Epithelial cell of prostate (primary cell): Measurements from ENCODE around the gene LRP1B.
"Not testable (repeated sequence)": the region's sequence is repeated elsewhere in the genome, so short reads cannot be mapped to it uniquely, and the experiment has no call there.

ENCODE experiments used
- DNase-seq: peaks from one replicate; pipeline ENCODE4 v3.0.0-alpha.2; 2011; ENCODE audit warnings: low read depth, low spot score
- H3K27ac ChIP-seq: fragments of 450-650 bp; 2 replicates; pipeline ENCODE4 v1.5.1; 2017; ENCODE audit warnings: mild to moderate bottlenecking

The LRP1B gene

GRCh38 chr2:140711867-140712266, 1418.9 kb downstream of the LRP1B start:
- DNase-seq = no peak
- no peak overlapping the region for H3K27ac ChIP-seq

DNA sequence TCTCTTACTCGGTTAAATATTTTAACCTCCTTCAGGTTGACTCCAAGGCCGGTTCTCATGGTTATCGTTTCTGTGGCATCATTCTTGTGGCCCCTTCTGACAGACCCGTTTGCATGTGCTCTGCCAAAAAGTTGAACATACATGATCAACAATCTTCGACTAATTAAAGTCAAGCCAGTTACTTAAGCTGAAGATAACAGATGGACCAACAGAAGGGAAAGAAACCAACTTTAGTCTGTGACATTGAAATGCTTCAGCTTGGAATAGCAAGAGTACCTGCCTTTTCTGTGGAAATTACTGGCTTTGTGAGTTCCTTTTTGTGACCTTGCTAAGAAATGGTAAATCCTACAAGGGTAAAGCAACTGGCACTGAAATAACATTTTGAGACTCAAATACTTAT, 1429.1 kb downstream of the LRP1B start:
- DNase-seq = no peak
- H3K27ac ChIP-seq = no peak overlapping the region

GRCh38 chr2:140698636-140699035, 1432.2 kb downstream of the LRP1B start:
- no peak overlapping the region for H3K27ac ChIP-seq
- DNase-seq = no peak

GRCh38 chr2:140696449-140696848, 1434.4 kb downstream of the LRP1B start:
- H3K27ac ChIP-seq = no peak overlapping the region
- DNase-seq = no peak

DNA sequence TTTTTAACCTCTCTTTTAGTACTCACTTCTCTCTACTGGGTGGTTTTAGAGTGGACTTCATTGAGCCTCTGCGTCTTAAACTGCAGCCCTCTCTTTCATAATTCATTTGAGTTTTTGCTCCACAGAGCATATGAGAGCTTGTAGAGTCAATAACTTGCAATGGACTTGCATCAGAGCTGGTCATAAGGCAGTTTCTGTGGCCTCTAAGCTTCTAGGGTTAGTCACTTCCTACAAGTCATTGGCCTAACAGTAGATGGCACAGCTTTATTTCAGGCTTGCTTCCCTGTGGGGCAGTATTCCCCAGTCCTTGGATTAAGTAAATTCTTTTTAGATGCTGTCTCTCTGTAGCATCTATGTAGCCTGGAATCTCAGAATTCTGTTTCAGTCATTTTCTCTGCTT, 1435.7 kb downstream of the LRP1B start:
- DNase-seq = no peak
- peak overlapping the region; percentile 47 for H3K27ac ChIP-seq

DNA sequence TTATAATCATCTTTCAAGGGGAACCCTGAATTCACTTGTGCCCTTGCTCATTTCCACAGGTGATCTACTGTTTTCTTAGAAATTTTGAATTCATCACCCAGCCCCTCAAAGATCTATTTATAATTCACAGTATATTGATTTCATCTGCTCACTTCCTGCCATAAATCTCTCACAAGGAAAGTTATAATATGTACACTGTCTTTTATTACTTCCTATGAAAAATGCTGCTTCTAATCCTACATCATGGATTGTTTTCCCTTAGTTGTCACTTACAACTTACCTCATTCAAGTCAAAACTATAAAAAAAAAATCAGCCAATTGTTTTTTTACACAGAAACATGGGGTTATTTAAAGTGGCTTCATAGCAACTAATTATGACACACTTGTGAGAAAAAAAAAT, 1443.0 kb downstream of the LRP1B start:
- no peak for DNase-seq
- no peak overlapping the region for H3K27ac ChIP-seq

DNA sequence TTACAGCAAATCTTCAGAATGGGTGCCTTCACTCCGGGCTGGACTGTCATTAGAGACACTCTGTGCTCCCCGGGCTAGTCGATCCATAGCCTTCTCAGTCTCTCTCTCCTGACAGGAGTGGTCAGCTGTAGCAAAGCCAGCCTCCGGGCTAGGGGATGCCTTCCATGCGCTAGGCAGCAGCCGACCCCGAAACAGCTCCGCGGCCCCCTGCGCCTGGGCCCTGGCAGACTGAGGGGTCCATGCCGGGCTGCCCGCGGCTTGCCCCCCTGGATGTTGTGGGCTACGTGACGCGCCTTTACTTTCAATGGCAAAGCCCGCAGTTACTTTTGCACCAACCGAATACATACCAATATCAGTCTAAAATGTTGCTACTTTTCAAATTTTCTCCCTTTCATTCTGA, 1447.2 kb downstream of the LRP1B start:
- H3K27ac ChIP-seq = no peak overlapping the region
- DNase-seq = no peak

GRCh38 chr2:140680862-140681261, 1450.0 kb downstream of the LRP1B start:
- H3K27ac ChIP-seq = no peak overlapping the region

GRCh38 chr2:140679752-140680151, 1451.1 kb downstream of the LRP1B start:
- H3K27ac ChIP-seq = no peak overlapping the region
- no peak for DNase-seq

More at GRCh38 chr2:140680862-140681261, 1450.0 kb downstream of the LRP1B start:
- no peak for DNase-seq

DNA sequence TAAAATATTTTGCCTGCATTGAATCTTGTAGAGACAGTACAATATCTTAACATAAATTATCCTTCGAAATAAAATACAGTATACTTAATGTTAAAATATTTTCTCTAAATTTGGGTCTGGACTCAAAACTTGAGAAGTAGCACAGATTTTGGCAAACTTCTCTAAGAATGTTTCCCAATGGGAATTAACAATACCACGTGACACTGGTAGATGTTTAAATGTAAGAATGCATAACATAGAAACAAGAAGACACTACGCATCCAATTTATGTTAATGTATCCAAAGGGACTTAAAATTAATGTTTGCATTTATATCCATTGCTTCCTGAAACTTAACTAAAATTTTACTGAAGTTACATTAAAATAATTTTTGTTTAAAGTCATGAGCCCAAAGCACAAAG, 1460.9 kb downstream of the LRP1B start:
- no peak for DNase-seq
- H3K27ac ChIP-seq = no peak overlapping the region

DNA sequence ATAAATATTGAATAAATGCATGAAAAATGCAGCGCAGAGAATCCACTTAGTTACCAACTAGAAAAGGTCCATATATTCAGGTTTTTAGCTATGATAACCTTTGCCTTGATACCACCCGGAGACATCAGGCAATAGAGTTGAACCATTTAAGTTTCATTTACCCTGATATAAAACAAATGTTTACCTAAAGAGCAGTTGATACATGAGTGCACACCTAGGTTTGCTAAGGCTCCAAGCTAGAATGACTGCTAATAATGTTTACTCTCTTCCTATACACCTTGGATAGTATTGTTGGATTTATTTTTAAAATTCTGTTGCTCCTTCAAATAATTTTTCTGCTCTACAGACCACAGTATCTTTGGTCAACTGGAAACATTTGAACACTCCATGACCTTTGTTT, 1463.6 kb downstream of the LRP1B start:
- no peak overlapping the region for H3K27ac ChIP-seq
- no peak for DNase-seq

DNA sequence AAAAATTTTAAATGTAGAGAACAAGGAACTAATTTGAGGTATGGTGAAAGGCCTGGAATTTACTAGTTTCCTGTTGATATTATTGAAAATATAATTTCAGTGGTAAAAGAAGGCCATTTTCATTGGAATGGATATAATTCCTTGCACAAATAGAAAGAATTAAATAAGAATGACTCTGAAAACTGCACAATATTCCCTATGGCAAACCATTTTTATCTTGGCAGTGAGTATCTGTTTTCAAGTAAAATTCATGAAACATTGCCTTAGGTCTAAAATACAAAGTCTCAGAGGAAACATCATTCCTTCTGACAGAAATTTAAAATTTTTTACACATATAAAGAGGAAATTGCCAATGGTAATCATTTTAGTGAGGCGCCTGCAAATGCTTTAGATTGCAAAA, 1468.3 kb downstream of the LRP1B start:
- no peak overlapping the region for H3K27ac ChIP-seq
- no peak for DNase-seq

DNA sequence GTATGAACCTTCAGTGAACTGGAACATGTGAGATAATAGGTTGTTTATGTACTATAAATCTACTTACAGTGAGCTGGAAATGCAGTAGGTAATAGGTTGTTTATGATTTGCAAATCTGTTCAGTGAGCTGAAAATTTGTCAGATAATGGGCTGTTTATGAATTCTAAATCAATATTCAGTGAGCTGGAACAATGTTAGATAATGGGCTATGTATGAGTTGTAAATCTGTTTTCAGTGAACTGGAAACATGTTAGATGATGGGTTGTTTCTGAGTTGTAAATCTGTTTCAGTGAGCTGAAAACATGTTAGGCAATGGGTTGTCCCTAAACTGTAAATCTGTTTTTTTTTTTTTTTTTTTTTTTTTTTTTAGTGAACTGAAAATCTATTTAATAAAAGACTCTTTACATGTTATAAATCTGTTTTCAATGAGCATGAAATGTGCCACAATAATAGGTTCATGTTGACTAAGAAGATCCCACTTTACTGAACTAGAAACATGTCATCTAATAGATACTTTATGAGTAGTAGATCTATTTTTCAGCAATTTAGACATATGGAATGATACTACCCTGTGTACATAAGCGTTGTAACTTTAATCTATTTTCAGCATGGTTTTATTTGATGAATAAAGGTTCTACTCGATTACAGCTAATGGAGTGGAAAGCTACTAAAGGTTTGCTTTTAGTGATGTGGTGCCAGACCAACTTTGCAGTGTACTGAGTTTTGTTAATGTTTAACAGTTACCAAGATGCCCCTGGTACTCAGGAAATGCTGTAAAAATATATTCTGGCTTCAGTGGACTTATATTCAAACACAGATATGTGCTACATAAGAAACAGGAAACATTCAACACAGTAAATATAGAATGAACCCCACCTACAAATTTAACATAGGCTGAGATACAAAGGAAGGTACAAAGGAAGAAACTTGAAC, 1471.8 kb downstream of the LRP1B start:
- no peak for DNase-seq

GRCh38 chr2:140657657-140658056, 1473.2 kb downstream of the LRP1B start:
- no peak overlapping the region for H3K27ac ChIP-seq
- DNase-seq = no peak

More for the DNA sequence above, 1471.8 kb downstream of the LRP1B start:
- H3K27ac ChIP-seq = no peak overlapping the region

- no peak overlapping the region for H3K27ac ChIP-seq
- no peak for DNase-seq
These were observed 1476.3 kb downstream of the LRP1B start for GRCh38 chr2:140654565-140654964.

- no peak overlapping the region for H3K27ac ChIP-seq
- no peak for DNase-seq
These were observed 1480.0 kb downstream of the LRP1B start for GRCh38 chr2:140650825-140651224.

- DNase-seq, H3K27ac ChIP-seq: not testable (repeated sequence)
These were observed 1480.7 kb downstream of the LRP1B start for GRCh38 chr2:140650134-140650533.

GRCh38 chr2:140648393-140648792, 1482.4 kb downstream of the LRP1B start:
- no peak for DNase-seq
- no peak overlapping the region for H3K27ac ChIP-seq

DNA sequence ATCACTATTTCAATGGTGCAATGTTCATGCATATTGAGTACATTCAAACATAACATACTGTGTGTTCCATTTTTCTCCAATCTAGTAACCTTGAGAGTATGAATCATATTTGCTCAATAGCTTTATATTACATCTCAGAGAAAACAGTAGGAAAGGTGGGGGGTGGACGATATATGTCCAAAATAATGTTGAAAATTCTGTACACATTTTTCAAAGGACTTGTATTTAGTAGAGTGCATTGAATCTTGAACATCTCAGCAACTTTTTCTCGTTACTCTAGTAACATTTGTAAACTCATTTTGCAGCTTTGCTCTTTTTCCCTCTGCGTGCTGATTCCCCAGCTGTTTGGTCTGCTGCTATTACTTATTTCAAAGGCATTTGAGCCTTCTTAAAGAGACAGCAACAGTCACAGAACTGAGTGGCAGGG, 1487.0 kb downstream of the LRP1B start:
- no peak overlapping the region for H3K27ac ChIP-seq

DNA sequence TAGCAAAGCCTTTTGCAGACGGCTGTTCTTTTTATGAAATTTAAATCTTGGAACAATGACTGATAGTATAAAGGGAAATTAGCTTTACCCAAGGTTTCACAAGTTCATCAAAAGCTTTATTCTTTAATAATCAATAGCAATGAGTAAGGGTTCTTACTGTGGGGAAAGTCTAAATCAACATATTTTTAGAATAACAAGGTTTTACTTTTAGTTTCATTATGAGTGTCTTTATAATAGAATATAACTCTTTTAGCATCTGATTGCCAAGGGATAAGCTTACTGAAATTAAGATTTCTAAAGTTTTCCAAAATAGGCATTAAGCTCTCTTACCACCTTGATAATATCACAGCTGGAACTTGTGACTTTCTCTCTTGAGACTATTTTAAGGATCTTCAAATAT, 1489.7 kb downstream of the LRP1B start:
- H3K27ac ChIP-seq = no peak overlapping the region
- DNase-seq = no peak

More for the DNA sequence above, 1487.0 kb downstream of the LRP1B start:
- DNase-seq = no peak

DNA sequence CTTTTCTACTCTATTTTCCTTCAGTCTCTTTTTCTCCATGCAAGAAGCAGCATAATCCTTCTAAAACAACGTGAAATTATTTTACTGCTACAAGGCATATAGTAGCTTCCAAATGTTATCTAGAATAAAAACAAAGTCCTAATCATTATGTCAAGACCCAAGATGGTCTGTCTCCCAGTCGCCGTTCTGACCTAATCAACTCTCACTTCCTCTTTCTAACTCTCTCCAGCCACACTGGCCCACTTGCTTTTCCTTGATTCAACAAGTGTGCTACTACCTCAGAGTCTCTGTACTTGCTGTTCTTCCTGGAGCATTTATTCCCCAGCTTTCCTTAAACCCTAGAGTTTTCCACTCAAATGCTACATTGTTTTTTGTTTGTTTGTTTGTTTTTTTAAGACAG, 1491.2 kb downstream of the LRP1B start:
- DNase-seq = no peak
- H3K27ac ChIP-seq = no peak overlapping the region

GRCh38 chr2:140630557-140630956, 1500.3 kb downstream of the LRP1B start:
- H3K27ac ChIP-seq = no peak overlapping the region
- DNase-seq = no peak
